Ovary (tissue), 9 donors: ENCODE results near the gene RGS10. TPM values are rescaled to one million over a fixed set of nuclear protein-coding genes. Genes with fewer than 3 reads are reported as not detected.

ENCODE experiments used
- DNase-seq, 5 donors: peaks; one replicate each; pipeline ENCODE4 v3.0.0-alpha.2; 2019 to 2020
- H3K27ac ChIP-seq, 2 donors: fragments of 200-600 bp; one replicate each; pipeline versions ENCODE4 v1.5.1 to v1.8.0; 2019 to 2022
- H3K27me3 ChIP-seq: fragments of 200-600 bp; one replicate; pipeline ENCODE4 v1.8.0; 2022
- H3K36me3 ChIP-seq: fragments of 200-600 bp; sonication (generic); one replicate; pipeline ENCODE4 v1.5.1; 2019
- H3K4me1 ChIP-seq: one replicate; pipeline ENCODE4 v1.8.1; 2013; ENCODE audit warnings: mild to moderate bottlenecking, moderate library complexity; ENCODE audit not compliant: insufficient read depth
- H3K4me3 ChIP-seq: fragments of 200-600 bp; sonication (generic); one replicate; pipeline ENCODE4 v1.5.1; 2017
- H3K9me3 ChIP-seq, 2 donors: fragments of 200-600 bp in 1 of 2; sonication (generic) in 1 of 2; one replicate each; pipeline versions ENCODE4 v1.5.1 to v1.8.1; 2013 to 2019; ENCODE audit warnings: mild to moderate bottlenecking in 1 of 2, moderate library complexity in 1 of 2
- CTCF ChIP-seq, 3 donors: fragments of 450-650 bp in 2 of 3; fragments of 200-600 bp in 1 of 3; IDR thresholded peaks; one replicate each; pipeline versions ENCODE4 v1.5.1 to v1.8.0; 2016 to 2022; ENCODE audit warnings: antibody characterized with exemption in 3 of 3, mild to moderate bottlenecking in 1 of 3
- EP300 ChIP-seq: sonication (generic); formaldehyde crosslinking; IDR thresholded peaks from one replicate; pipeline ENCODE4 v1.6.1; 2017; ENCODE audit warnings: antibody characterized with exemption
- POLR2A ChIP-seq: fragments of 450-650 bp; IDR thresholded peaks from one replicate; pipeline ENCODE4 v1.6.1; 2017; ENCODE audit warnings: antibody characterized with exemption, mild to moderate bottlenecking, moderate library complexity
- WGBS, 3 donors: extraction: QIAGEN DNeasy Blood & Tissue Kit in 1 of 3; methylation state at CpG; one replicate each; pipeline versions ENCODE4 v1.1.5 to v1.1.7; 2013 to 2017; 5-methylcytosine and 5-hydroxymethylcytosine counted together
- intact Hi-C, 4 donors: fragments of 100-400 bp; cut with DNase I; formaldehyde crosslinking; loops; one replicate each; pipeline versions ENCODE4 v1.11.0 to v1.15.1; 2022 to 2023
- polyA plus RNA-seq, 2 donors: library from polyadenylated mRNA; stranded (reverse); fragments of 200-250 nt in 1 of 2; fragments of 350-450 nt in 1 of 2; fragmentation: Illumina TruSeq in 1 of 2; extraction: RNeasy Lipid Tissue Mini Kit (QIAGEN cat#74804) in 1 of 2; gene quantifications; one replicate each; pipeline ENCODE4 v1.2.3, GENCODE V29; 2013 to 2014
- total RNA-seq, 7 donors: library from RNA; depleted of rRNA in 2 of 7; stranded (reverse); fragments of >200 nt in 2 of 7; fragmentation: NEBNext Ultra II Directional in 3 of 7; extraction: Animal tissue kit (Norgen Biotek cat#: 25700) in 3 of 7; gene quantifications; one replicate each; pipeline versions ENCODE4 v1.1.0 to v1.2.4, GENCODE V29; 2016 to 2023
- donor health status: DM: no; HTN: no; CAD: no; lungs with moderate emphysema.
- donor health status: DM: no; HTN: no; CAD: no.
- donor health status: Bipolar disorder and iron deficiency.
- donor health status: DM: yes; HTN: yes; CAD: no.
- donor health status: DM: no; HTN: no; CAD: no.
- donor health status: DM: yes; HTN: yes; CAD: no.

The RGS10 gene
- total and polyA plus RNA-seq, 9 donors, result 7.6 to 63.3 (median 20.4) TPM

DNA sequence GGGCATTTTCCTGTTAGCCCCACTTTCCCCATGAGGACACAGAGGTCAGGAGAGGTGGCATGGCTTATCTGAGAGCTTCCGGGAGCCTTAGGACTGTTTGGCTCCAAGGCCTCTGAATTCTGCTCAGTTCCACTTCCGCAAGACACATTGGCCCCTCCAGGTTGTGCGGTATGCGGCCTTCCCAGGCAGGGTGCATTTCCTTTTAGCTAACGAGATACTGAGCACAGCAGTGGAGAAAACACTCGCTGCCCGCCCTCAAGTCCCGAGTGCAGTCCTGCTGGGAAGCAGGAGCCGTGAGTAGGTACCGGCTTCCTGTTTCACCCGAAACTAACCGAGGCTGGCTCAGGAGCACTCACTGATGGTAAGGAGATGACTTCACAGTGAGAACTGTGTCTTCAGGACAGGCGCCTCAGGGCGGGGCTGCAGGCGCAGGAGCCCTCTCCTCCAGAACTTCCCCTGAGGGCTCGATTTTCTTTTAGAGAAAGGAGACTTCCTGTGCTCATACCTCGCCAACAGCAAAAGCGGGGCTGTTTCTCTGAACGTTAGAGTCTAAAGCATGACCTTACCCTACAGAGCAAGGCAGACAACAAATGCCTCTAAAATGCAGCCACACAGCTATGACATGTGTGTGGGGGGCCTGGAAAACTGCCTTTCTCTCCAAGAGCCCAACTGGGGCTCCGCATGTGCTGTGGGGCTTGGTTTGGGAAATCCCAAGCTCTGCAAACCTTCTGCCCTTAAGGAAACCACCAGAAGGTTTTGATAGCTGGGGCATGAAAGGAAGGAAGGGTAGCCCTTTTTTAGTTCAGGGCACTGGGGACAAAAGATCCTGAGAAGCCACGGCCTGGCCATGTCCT lies 25.9 kb downstream of the RGS10 start:
- H3K36me3 ChIP-seq, result no peaks in the 10 kb centered on the region
- no peak for DNase-seq
- no peak overlapping the region for H3K4me3 ChIP-seq
- TF ChIP-seq POLR2A (no peak), EP300 (no peak), CTCF (IDR thresholded peaks at IDR 0.05) (no peak)
- 80 to 86% (median 84%) methylated on average over 21 of the region's 21 CpGs for WGBS, 3 donors
- intact Hi-C loops, result no loop called here
- no peaks in the 10 kb centered on the region for H3K27me3 ChIP-seq
- H3K27ac ChIP-seq, result no peak overlapping the region
- no peaks in the 10 kb centered on the region for H3K4me1 ChIP-seq
- H3K9me3 ChIP-seq, result no peaks in the 10 kb centered on the region

GRCh38 chr10:119515511-119516045 lies 26.9 kb downstream of the RGS10 start:
- no peak for TF ChIP-seq EP300
- TF ChIP-seq POLR2A, result no peak
- no peak for TF ChIP-seq CTCF (IDR thresholded peaks at IDR 0.05)
- H3K4me1 ChIP-seq, result no peaks in the 10 kb centered on the region
- 88 to 95% (median 91%) methylated on average over 10 of the region's 10 CpGs for WGBS, 3 donors
- DNase-seq, result no peak
- H3K9me3 ChIP-seq, result no peaks in the 10 kb centered on the region
- no peak overlapping the region for H3K27ac ChIP-seq
- H3K36me3 ChIP-seq, result no peaks in the 10 kb centered on the region
- no peaks in the 10 kb centered on the region for H3K27me3 ChIP-seq
- intact Hi-C loops, result no loop called here
- no peak overlapping the region for H3K4me3 ChIP-seq

DNA sequence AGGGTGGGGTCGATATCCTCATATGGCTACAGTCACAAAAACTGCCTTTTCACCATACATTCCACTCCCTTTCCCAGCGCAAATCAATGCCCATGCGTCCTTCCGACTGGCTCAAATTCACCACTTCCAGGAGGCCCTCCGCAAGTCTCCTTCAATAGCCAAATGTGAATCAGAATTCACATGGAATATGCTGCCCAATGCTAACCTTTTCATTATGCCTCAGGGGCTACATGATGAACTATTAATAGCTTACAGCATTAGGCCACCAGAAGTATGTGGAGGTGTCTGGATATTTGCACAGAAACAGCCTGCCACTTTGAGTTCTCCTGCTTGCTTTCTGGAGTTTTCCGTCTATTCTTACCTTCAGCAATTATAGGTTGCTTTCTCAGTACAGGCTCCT lies 27.7 kb downstream of the RGS10 start:
- 94 to 97% (median 96%) methylated on average over 6 of the region's 6 CpGs for WGBS, 3 donors
- Histone ChIP-seq H3K36me3 (no peaks in the 10 kb centered on the region), H3K9me3 (no peaks in the 10 kb centered on the region), H3K27me3 (no peaks in the 10 kb centered on the region), H3K27ac (no peak overlapping the region), H3K4me1 (no peaks in the 10 kb centered on the region), H3K4me3 (no peak overlapping the region)
- no peak for DNase-seq
- intact Hi-C loops, result no loop called here
- TF ChIP-seq CTCF (IDR thresholded peaks at IDR 0.05) (no peak), EP300 (no peak), POLR2A (no peak)

DNA sequence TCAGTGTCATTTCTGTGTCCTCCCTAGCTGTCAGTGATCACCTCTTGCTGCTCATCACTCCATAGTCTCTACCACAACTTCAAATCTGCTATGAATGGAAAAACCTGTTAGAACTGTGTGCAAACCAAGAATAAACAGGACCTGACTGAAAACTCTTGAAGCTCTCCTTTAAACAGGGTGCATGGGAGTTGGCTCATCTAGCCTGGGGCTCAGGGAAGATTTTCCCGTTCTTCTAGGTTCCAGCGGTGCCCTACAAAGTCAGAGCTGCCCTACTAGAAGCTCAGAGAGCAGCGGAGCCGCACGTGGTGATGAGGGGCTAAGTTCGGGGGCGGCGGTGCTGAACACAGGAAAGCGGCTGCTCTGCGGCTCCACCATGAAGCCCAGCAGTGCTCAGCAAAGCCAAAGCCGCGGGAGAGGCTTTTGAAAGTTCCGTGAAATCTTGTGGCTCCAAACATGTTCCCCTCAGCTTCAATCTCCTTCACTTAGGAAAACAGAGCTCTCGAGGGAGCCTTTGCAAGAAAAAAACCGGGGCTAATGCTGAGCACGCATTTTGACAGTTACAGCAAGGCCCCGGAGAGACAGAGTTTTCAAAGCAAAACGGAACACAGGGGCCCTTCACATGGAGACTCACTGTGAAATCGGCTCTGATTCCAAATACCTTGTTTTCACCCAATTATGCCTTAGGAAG lies 30.5 kb downstream of the RGS10 start:
- no peaks in the 10 kb centered on the region for H3K27me3 ChIP-seq
- no peaks in the 10 kb centered on the region for H3K9me3 ChIP-seq
- H3K4me1 ChIP-seq, result no peaks in the 10 kb centered on the region
- WGBS, 3 donors, result 84 to 88% (median 87%) methylated on average over 19 of the region's 19 CpGs
- no peak overlapping the region for H3K4me3 ChIP-seq
- no peaks in the 10 kb centered on the region for H3K36me3 ChIP-seq
- intact Hi-C loops, result no loop called here
- no peak overlapping the region for H3K27ac ChIP-seq
- DNase-seq, result no peak
- TF ChIP-seq POLR2A (no peak), CTCF (IDR thresholded peaks at IDR 0.05) (no peak)
